Fibroblast of skin of right biceps (primary cell): ENCODE results near the gene CCDC13.

ENCODE experiments used
- DNase-seq: peaks from one replicate; pipeline ENCODE4 v3.0.0-alpha.2; 2013

CCDC13 gene

DNA sequence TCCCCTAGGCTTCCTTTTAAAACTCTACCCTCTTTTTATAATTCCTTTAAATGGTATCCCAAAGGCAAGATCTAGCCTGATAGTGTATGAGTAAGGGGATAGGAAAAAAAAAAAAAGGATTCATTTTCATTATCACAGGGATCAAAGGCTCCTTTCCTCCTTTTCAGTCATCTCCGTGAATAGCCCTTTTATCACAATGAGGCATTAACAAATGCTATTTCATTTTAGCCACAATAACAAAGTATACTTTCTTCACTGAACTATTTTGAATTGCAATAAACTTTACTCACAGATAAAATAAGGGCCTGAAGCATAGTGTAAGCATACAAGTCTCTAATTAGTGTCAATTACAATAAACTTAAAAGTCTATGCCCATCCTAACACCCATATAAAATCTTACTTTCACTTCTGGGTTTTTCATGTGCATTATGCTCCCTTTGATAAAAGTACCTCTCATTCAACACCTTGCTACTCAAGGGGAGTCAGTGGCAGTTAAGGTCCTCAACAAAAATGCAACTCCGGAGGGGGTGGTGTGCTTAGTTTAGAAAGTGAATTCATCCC lies 22.6 kb upstream of the CCDC13 start:
- DNase-seq, result no peak

DNA sequence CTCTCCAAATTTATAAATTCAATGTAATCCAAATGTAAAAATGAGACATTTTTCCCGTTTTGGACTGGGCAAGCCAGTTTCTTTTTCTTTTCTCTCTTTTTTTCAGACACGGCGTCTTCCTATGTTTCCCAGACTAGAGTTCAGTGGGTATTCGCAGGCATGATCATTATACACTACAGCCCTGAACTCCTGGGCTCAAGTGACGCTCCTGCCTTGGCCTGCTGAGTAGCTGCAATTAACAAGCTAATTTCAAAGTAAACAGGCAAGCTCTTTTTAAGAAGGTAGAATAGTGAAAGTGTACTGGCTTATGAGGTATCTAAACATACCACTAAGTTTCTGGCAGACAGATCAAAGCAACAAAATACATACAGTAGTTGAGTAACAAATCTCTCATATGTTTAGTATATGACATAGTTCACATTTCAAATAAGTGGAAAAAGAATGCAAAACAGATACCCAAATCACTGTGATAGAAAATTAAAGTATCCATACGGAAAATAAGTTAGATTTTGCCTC lies 17.7 kb upstream of the CCDC13 start:
- DNase-seq, result no peak

DNA sequence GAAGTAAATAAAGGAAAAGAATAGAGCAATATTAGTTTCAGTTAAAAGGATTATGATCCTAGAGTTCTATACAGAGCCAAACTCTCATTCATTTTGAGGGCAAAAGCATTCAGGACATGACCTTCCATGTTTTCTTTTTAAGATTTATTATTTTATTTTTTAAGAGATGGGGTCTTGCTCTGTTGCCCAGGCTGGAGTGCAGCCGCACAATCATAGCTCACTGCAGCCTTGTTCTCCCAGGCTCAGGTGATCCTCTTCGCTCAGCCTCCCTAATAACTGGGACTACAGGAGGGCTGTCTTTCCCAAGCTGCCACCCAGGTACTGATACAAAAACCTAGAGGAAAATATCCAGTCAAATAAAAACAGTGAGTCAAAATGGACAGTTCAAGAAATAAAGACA lies 13.6 kb upstream of the CCDC13 start:
- DNase-seq, result no peak

DNA sequence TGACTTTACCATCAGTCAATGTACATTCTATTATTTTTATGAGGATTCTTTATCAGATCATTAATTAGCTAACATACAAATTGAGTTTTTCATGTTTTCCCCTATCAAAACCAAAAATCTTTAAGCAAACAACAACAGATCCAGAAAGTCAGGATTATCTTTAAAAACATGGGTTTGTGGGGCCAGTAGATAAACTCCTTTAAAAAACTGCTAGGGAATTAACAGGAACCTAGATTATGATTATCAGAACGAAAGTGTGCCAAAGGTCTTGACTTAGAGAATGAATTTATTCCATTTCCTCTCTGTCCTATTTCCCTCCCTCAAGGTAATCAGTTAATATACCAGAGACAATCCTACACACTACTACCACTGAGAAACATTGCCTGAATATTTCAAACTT lies 13.2 kb upstream of the CCDC13 start:
- DNase-seq, result no peak

DNA sequence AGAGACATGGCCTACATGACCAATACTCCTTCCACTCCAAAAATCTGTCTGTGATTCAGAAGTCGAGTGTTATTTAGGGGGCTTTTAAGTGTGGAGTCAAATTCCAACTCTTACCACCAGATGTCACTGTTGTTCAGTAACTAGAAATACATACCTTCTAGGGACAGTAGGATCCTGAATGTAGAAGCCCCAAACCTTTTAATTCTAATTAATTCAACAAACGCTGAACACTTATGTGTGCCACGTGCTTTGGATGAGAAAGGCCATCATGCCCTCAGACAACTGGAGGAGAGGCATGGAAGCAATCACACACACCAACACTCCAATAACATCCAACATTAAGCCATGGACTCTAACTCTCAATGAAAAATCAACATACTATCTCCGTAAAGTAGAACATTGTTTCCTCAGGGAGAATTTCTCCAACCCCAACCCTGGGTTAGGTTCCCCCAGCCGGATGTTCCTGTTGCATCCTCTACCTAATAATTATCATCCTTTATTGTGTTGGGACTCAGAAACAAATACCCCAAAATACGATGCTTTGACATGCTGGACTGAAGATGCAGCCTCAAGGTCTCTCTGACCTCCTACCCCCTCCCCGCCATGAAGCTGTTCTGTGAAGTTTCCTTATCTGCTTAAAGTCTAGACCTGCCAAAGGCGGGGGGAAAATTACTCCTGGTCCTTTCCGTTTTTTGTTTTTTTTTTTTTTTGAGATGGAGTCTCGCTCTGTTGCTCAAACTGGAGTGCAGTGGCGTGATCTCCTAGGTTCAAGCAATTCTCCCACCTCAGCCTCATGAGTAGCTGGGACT lies 8.0 kb upstream of the CCDC13 start:
- DNase-seq, result peak; percentile 66

DNA sequence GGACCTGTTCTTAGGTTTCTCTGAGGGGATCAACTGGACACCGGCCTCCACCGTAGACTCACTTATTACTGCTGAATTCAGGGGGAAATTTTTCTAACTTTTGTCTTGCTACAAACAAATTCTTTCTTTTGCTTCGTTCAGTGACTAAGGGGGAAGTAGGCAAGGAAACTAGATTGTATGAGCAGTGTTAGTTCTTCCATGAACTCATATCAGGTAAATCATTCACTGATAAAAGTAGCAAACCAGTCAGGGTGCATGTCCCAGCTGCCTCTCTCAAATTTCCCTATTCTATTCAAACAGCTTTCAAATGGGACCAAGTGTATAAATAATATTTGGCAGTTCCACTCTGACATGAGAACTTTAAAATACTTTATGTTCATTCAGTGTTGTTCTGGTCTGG lies 7.3 kb upstream of the CCDC13 start:
- no peak for DNase-seq

DNA sequence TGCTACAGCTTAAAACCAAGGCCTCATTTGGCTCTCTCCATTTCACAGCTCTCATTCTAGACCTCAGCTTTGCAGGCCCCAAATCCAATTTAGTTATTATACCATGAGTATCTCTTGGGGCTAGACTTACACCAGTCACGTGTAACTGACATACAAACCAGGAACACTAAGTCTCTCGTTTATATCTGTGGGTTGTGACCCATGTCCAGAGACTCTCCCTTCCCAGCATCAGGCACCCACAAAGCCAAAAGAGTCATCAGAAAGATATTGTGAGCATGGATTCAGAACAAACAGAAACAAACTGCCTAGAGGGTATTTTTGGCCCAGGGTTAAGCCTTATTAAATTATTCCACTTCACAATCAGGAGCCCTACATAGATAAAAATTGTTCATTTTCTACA lies 5.6 kb upstream of the CCDC13 start:
- DNase-seq, result peak; percentile 10

DNA sequence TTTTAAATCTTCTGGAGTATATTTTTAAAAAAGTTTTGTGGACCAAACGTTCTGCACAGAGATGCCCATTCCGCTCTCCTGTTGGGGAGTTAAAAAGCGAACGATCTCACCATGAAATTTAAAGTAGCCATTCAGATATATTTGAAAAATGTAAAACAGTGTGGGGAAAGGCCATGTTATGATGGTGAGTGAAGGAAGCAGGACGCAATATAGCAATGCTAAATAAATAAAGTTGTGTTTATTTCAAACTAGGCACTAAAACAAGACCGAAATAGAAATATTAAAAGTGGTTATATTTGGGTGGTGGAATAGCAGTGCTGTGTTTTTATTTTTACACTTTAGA lies 327 bp upstream of the CCDC13 start:
- DNase-seq, result no peak

DNA sequence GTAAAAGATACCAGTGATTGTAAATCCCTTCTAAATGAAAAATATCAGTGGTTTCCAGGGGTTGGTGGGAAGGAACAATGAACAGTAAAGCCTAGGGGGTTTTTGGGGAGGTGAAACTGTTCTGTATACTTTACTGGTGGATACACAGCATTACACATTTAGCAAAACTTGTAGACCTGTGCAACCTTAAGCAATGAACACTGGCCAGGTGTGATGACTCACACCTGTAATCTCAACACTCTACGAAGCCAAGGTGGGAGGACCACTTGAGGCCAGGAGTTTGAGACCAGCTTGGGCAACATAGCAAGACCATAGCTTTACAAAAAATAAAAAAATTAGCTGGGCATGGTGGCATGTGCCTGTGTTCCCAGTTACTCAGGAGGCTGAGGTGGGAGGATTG lies 1.8 kb downstream of the CCDC13 start:
- DNase-seq, result no peak

DNA sequence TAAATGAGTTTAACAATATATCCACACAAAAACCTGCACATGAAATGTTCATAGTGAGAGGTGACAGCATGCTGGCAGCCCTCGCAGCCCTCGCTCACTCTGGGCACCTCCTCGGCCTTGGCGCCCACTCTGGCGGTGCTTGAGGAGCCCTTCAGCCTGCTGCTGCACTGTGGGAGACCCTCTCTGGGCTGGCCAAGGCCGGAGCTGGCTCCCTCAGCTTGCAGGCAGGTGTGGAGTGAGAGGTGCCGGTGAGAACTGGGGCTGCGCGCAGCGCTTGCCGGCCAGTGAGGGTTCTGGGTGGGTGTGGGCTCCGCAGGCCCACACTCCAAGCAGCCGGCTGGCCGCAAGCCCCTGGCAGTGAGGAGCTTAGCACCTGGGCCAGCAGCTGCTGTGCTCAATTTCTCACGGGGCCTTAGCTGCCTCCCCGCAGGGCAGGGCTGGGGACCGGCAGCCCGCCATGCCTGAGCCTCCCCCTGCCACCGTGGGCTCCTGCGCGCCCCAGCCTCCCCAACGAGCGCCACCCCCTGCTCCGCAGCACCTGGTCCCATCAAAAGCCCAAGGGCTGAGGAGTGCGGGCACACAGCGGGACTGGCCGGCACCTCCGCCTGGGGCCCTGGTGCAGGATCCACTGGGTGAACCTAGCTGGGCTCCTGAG lies 3.4 kb downstream of the CCDC13 start:
- DNase-seq, result no peak

DNA sequence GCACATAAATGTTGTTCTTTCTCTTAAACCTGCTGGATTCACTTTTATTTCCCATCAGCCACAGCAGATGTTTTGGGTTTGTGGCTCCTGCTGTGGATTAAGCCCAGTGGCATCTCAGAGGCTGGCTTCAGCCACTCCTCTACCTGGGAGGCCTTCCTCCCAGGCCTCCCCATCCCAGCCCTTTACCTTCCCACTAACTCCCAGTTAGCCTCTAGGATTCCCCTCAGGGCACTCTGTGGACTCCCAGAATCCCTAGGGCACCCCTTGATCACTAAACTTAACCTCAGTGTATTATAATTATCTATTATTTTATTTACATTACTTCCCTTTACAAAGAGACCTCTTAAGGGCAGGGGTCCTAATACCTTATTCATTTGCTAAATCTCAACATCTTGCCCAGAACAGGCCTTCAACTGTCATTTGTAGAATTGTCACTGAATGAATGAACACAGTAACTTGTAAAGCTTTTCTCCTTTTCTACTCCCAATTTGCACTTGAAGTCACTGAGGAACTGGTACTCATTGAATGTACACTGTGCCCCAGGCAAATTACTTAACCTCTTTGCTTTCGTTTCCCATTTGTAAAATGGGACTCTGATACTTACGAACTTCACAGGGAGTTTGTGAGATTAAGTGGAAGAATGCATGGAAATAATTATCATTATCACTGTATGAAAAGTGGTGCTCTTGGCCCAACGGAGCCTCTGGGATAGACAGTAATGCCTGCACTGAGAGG lies 8.3 kb downstream of the CCDC13 start:
- no peak for DNase-seq

DNA sequence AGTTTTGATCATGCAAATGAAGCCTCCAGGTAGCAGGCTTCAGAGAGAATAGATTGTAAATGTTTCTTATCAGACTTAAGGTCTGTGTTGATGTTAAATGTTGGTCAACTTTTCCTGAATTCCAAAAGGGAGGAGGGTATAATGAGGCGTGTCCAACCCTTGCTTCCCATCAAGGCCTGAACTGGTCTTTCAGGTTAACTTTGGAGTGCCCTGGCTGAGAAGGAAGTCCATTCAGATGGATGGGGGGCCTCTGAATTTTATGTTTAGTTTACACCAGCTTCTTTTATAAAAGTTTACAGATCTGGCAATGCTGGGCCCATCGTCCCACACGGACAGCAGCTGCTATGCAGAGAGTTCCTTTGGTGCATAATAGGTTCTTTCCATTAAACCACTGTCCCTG lies 8.9 kb downstream of the CCDC13 start:
- no peak for DNase-seq

DNA sequence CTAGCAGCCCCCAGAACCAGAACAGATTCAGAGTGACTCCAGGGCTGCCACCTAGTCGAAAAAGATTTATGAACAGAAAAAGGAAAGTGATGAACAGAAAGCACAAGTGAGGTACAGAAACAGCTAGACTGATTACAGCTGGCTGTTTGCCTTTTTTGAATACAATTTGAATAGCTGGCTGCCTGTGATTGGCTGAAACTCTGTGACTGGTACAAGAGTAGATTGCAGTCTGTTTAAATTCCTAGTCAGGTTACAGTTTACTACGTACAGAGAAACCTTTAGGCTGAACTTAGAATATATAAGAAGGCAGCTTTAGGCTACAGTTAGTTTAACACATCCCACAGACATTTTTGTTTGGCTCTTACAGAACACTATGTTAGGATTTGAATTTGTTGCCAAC lies 10.0 kb downstream of the CCDC13 start:
- peak; percentile 33 for DNase-seq

DNA sequence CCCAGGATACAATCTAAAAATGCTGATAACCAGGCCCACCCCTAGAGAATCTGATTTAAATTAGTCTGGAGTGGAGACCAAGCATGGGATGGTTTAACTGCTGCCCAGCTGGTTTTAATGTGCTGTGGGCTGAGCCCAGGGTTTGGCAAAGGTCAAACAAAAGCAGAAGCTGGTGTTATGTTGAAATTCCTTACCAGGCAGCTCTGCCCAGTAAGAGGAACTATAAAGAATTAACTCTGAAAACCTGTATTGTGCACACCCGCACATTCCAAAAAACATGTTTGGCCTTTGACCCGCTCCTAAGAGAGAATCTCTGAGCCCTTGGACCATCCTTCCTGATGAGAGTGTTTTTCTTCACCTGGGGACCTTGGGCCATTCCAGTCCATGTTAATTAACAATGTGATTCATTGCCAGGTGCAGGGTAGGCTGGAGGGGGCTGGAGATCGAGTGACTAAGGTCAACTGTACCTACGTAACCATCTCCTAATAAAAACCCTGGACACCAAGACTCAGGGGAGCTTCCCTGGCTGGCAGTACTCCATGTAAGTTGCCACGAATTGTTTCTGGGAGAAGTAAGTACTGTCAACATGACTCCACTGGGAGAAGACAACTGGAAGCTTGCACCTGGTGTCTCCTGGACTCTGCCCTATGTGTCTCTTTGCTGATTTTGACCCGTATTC lies 10.9 kb downstream of the CCDC13 start:
- DNase-seq, result no peak

DNA sequence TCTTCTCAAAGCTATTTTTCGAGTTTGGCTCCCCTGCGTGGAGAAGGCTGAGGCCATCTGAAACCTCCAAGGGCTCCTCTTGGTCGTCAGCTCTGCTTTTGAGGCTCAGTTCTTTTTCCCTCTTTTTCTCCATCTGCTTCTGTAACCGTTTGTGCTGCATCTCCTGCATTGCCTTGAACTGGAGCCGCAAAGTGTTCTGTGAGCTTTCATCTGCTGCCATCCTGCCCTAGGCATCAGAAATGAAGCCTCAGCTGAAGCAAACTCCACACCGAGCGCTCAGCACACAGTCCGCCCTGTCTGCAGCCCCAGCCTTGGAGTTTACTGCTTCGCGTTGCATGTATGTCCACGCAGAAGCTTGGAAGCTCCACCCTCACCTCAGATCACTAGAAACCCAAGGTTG lies 14.9 kb downstream of the CCDC13 start:
- no peak for DNase-seq

DNA sequence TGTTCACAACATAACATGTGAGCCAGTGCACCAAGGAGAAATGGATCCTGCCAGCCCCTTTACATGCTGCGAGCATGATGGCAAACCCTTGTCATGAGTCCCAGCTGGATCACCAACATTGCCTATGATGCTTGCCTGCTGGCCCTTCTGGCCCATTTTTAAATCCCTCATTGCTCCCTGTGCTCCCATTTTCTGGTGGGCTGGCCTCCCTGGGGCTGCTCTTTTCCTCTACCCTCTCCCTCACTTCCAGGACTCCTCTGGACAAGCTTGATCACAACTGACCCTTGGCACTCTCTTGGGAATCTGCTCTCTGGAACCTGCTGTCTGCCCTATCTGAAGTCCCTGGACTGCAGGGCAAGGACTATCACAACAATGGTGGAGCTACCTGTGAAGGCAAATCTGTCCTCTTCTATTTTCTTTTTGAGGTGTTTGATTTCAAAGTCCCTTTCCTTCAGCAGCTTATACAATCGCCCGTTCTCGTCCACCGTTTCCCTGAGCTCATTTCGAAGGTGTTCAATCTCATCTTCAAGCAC lies 16.3 kb downstream of the CCDC13 start:
- DNase-seq, result no peak

DNA sequence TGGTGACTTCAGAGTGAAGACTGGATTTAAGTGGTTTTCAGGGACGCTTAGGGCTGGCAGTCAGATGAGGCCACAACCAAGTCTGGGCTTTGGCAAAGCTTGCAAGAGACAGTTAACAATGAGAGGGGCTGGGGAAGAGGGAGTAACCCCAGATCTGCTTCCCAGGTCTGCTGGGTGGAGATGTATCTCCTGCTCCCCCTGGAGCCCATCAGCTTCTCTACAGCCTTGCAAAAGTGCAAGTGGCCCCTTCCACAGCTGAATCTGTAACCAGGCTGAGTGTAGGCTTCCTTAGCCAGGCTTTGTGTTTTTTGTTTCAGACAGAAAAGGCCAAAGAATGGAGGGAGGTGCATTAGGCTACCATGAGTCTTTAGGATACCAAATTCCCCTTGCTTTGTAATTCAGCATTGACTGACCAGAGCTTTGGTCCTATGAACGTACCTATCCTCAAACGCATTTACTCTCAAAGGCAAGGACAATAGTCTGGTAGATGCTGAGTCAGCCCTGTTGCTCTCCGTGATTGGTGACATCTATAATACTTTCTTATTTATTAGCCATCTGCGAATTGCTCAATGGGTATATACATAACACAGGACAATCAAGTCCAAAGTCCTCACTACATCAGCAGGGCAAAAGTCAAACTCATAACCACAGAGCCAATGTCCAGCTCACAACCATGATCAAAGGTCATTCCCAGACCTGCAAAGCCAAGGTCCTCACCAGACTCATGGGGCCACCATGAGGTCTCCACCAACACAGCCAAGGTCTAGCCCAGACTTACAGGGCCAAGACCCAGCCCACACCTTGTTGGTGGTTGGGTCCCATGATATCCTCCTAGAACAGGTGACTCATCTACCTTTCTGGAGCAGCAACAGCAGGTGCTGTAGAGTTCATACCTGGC lies 17.1 kb downstream of the CCDC13 start:
- peak; percentile 17 for DNase-seq

DNA sequence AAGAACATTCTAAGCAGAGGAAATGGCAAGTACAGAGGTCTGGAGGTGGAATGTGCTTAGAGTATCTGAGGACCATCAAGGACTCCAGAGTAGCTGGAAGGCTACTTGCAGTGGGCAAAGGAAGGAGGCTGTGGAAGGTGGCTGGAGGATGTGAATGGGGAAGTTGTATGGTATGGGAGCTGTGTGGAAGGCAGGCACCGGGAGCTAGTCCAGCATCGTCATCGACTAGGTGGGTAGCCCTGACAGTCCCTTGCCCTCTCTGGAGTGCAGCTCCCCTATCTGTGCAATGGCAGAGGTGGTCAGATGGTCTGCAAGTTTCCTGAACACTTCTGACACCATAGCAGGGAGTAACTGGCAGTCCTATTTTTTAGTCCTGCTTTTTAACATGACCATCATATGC lies 19.3 kb downstream of the CCDC13 start:
- DNase-seq, result no peak

DNA sequence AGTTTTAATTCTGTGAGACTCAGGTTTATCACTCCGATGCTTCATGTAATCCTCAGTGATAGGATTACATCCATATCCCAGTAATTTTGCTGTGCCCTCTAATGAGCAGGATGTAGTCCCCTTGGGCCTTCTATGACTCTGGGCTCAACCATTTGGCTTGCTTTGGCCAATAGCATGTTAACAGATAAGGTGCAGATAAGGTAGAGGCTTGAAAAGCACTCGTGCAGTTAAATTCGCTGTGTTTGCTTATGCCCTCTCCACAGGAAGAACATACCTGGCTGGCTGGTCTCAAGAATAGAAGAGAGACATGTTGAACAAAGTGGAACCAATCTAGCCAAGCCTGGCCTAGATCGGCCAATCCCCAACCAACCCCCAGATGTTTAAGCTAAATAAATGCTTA lies 20.1 kb downstream of the CCDC13 start:
- DNase-seq, result no peak

DNA sequence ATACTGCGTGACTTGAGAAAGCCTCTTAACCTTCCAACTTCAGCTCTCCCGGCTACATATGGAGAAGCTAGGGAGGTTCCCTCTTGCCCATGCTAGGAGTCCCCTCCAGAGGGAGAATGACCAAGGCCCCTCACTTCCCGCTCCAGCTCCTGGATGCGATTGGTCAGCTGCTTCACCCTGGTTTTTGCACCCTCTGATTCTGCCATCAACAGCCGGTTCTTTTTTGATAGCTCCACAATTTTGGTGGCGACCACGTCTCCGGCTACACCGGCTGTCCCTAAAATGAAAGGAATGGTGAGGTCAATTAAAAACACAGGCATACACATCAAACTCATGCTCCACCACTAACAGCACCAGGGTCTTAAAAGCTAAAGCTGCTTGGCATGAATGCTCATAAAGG lies 20.6 kb downstream of the CCDC13 start:
- no peak for DNase-seq

DNA sequence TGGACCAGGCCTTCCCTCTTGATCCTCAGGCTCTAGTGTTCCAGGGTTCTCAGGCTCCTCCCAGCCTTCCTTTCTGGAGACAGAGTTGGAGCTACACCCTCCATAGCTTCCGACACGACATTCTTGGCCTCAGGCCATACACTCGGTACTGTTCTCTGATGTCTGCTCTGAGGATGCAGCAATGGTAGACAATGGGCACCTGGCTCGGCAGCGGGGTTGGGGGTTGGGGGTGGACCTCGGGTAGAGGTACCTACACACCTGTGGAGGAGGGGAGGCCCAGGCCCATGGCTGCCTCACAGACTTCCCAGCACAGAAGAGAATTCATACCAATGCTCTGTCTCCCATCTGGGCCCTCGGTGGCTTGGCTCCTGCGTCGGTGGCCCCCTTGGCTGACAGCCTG lies 21.4 kb downstream of the CCDC13 start:
- no peak for DNase-seq

DNA sequence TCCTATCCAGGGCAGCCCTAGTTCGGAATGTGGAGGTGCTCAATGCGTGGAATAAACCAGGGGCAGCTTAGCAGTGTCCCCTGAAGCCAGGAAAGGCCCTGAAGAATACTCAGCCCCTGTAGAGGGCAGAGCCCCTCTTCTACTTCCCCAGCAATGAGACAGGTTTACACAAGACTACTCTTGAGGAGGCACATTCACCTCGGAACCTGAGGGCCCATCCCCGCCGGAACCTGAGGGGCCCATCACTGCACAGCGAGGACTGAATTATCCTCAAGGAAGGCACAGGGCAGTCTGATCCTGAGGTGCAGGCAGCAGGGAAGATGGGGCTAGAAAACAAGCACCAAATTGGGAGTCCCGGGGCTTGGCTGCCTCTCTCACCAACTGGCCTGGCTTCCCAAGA lies 22.2 kb downstream of the CCDC13 start:
- DNase-seq, result no peak
